Activated CD4-positive, CD25-positive, alpha-beta regulatory T cell treated with anti-CD3 and anti-CD28 coated beads, Interleukin-2, amount 50 U/mL, for 72 hours (primary cell): ENCODE data around the gene MAGEB5.
"Not testable (repeated sequence)": the region's sequence is repeated elsewhere in the genome, so short reads cannot be mapped to it uniquely, and the experiment has no call there.

Source experiments
- DNase-seq: peaks from one replicate; pipeline ENCODE4 v3.0.0; 2021

Gene MAGEB5, protein sequence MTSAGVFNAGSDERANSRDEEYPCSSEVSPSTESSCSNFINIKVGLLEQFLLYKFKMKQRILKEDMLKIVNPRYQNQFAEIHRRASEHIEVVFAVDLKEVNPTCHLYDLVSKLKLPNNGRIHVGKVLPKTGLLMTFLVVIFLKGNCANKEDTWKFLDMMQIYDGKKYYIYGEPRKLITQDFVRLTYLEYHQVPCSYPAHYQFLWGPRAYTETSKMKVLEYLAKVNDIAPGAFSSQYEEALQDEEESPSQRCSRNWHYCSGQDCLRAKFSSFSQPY

DNA sequence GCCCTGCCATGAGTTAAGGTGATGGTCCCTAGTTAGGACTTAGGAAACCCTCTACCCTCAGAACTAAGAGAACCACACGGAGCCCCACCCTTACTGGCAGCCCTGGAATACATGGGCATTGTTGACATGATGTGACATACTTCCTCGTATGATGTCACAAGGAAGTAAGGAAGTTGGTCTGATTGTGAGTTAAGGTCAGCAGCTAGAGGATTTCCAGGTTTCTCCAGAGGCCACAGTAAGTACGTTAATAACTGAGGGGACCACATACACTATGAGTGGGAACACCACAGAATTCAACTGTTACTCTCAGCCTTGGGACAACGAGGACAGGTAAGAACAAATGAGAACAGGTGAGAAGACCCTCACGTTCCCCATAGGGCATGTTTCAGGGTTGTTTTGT is at the start of gene MAGEB5:
Gene MAGEB5, plus strand, starts transcription at position 301 of the 400 bp plus-strand sequence. CDS start 1,133 bp downstream, outside the sequence.
- no peak for DNase-seq

DNA sequence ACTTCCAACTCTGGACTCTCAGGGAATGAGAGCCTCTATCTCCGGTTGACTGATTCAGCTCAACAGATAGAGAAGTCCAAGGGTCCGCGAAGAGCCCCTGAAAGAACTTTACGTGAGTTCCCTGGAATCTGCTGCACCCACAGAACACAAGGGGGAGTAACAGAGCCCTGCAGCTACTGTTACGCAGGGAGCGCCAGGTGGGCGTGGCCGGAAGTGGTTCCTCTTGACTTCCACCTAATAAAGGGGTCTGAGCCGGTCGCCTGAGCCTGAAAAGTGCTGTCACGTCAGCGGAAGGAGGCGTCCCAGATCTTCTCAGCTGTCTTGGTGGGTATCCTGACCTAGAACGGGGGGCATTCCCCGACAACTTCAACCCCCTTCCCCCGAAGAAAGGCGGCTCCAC is 23.8 kb upstream of the MAGEB5 start, which contains the start of gene MAGEB6:
Gene MAGEB6, plus strand, starts transcription at position 237 of the 400 bp plus-strand sequence. CDS start 1,407 bp downstream, outside the sequence.
- DNase-seq, result no peak

GRCh38 chrX:26203561-26203960 is 12.4 kb upstream of the MAGEB5 start:
- no peak for DNase-seq

DNA sequence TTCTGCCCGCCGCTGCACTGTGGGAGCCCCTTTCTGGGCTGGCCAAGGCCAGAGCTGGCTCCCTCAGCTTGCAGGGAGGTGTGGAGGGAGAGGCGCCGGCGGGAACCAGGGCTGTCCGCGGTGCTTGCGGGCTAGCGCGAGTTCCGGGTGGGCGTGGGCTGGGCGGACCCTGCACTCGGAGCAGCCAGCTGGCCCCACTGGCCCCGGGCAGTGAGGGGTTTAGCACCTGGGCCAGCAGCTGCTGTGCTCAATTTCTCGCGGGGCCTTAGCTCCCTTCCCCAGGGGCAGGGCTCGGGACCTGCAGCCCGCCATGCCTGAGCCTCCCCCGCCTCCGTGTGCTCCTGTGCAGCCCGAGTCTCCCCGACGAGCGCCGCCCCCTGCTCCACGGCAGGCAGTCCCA is 11.3 kb upstream of the MAGEB5 start:
- not testable (repeated sequence) for DNase-seq

DNA sequence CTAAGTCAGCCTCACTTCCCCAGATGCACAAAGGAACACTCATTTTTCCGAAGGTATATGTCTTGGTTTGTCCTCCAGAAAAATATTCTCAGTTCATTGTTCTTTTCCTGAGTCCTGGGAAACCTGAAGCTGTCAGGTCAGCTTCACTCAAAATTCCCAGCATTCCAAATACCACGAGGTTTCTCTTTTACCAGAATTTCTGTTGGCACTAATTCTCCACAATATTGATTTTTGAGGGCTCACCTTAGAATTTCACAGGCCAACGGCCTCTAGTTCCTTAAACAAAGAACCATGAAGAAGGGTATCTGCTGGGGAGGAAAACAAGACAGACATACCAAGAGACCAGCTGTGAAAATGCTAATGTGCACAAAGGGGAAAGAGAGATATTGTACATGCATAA is 8.0 kb upstream of the MAGEB5 start:
- DNase-seq, result no peak

DNA sequence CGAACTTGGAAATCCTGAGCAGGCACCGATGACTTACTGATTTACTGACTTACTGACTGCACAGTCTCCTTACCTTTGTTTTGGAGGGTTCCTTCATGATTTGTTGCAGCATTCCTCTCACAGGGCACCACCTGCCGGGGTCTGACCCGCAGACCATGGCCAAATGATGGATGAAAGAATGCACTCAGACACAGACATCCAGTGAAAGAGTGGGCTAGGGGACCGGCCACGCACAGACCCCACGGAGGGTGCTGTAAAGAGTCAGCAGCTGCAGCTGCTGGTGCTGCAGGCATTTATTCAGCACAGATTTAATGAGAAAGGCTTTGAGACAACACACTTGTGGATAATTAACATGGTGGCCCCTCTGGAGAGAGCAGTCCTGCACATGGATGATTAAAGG is 3.4 kb downstream of the MAGEB5 start:
- DNase-seq, result no peak

DNA sequence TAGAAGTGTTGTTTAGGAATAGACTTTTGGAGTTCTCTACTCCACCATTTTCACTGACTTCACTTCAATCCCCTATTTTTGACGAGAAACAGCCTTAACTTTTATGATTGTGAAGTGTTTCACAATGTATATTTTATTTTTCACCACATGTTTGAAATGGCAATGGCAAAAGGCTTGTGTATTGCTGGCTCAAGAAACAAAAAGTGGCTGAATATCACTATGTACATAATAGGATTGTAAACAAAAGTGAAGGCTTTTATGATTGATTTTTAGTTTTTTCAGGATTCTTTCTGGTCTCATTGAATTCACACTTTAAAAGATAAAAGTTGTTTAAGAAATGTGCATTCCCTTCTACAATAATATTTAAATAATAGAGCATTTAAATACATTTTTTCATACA is 18.2 kb downstream of the MAGEB5 start:
- DNase-seq, result no peak

GRCh38 chrX:26253526-26253925 is 37.6 kb downstream of the MAGEB5 start:
- no peak for DNase-seq

DNA sequence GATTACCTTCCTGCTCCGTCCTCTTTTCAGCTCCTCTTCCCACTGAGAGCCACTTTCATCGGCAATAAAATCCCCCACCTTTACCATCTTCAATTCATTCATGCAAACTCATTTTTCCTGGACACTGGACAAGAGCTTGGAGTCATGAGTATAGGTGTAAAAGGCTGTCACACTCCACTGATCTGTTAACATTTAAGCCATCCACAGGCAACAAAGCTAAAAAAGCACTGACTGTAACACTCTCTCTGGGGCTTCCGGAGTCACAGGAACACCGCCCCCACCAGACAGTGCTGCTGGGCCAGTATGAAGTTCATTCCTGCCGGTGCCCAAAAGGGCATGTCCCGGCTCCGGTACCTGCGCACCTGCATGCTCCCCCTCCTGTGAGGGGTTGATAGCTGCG is 38.5 kb downstream of the MAGEB5 start:
- DNase-seq, result no peak

- DNase-seq, result no peak
These were observed 46.2 kb downstream of the MAGEB5 start for GRCh38 chrX:26262121-26262523.
